ENCODE results near the gene DARS2.

DARS2 gene

DNA sequence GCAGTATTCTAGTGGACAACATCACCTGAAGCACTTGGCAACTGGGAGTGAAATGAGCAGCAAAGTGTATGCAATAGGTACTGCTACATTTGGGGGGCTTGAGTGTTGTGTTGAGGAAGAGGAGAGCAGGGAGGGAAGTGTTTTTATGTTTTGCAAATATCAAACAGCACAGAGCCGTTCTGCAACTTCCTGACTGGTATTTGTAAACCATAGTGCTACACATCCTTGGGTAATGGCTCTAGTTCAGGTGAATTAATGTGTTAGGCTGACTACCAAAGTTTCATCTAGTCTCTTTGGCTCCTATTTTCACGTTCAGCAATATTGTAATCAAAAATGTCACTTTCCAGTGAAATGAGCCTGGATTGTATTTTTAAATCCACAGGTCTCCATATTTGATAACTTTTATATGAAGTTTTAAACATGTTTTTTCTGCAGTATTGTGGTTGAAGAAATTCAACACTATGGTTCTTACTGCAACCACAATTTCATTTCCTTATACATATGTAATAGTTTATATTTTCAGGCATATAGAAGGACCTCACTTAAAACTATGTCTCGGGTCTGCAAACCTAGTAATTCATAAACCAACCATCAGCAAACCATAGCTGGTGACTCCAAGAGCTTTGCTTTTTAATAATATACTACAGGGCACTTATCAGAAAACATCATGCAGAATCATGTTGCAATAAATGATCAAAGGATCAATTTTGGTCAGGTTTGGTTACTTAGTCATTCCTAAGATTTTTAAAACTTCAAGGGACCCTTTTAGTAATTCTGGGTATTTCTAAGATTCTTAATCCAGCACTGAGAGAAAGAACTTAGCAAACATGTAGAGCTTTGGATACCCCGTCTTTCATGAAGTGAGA is 62.5 kb downstream of the DARS2 start:
- no peak for DNase-seq (ENCODE audit: low read depth in 2 of 2)

DNA sequence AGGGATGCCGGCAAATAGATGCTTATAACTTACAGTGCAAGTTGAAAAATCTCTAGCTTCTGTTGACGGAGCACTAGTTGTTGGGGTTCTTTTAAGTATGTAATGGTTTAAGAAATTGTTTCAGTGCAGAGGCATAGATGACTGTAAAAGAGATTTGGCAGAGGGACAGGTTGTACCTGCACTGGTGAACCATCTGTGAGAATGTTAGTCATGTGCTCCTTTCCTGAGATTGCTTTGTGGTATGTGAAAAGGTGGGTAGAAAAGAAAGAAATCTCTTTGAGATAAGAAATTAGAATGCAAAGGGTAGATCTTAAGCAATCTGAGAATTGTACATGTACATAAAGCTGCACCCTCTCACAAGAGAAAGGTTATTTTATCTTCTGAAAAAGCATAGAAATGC is 63.2 kb downstream of the DARS2 start:
- no peak for DNase-seq (ENCODE audit: low read depth in 2 of 2)

DNA sequence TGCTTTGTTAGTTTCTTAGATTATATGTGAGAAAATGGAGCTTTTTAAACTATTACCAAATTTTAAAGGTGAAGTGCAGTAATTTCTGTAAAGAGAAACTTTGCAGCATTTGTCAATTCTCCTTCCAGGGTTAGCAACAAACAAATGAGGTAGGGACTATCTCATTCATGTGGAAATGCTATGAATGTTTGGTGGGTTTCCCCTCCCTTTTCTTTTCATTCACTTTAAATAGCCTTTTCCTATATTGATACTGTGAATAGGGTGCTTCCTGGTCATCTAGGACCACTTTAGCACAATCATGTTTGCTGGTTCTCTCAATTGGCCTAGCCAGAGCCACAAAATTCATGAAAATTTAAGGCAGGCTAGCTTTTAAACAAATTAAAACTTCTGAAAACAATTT is 64.3 kb downstream of the DARS2 start:
- DNase-seq (ENCODE audit: low read depth in 2 of 2), result no peak

DNA sequence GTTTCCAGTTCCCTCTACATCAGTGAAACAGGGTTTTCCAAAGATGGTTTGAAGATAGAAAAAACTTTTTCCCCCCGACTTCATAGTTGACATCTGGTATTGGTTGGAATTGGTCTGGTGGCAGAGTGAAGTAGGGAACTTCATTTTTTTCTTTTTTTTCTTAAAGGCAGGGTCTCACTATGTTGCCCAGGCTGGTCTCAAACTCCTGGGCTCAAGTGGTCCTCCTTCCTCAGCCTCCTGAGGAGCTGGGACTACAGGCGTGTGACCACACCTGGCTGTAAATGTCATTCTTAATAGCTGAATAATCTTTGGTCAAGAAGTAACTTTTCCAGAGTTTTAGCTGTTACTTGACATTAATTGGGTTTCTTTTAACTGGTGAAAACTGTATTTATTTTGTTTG is 65.4 kb downstream of the DARS2 start:
- DNase-seq (ENCODE audit: low read depth in 2 of 2), result no peak

DNA sequence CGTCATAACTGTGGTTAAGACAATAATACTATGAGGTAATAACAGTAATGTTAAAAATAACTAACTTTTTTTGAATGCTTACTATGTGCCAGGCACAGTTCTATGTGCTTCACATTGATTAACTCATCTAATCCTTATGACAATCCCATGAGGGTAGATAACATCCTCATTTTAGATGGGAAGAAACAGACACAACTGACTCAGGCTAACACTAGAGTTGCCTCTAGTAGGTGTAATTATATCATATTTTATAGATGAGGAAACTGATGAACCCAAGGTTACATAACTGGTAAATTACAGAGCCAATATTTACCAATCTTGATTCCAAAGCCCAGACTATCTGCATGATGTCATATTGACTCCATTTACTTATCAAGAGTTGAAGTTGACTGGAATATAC is 69.1 kb downstream of the DARS2 start:
- no peak for DNase-seq (ENCODE audit: low read depth in 2 of 2)

DNA sequence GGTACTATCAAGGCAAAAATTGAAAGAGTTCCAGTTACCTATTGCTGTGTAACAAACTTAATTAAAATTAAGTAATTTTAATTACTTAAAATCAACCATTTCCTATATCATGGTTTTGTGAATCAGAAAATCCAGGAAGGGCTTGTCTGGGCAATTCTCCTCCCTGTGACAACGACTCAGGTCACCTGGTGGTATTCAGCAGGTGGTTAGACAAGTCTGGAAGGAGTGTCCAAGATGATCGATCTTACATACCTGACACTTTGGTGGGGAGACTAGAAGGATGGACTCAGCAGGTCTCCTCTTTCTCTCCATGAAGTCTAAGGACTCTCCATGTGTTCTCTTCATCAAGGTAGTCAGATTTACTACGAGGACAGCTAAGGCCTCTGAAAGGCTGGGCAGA is 69.7 kb downstream of the DARS2 start:
- DNase-seq (ENCODE audit: low read depth in 2 of 2), result no peak

DNA sequence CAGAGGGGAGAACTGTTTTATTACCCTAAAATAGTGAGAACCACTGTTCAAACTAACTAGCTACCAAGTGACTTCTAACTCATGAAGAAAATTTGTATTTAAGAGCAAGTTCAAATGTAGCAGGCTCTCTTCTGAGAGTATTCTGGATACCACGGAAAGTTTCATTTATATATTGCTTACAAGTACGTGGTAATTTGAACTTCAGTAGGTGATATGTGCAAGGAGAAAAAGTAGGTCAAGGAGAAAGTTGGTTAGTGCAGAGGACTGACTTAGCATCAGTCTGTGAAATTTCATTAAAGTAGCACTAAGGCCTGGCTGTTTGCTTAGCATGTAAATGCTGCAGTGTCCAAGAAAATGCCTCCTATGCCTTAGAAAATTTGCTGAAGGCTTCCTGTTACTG is 76.0 kb downstream of the DARS2 start:
- DNase-seq (ENCODE audit: low read depth in 2 of 2), result no peak

DNA sequence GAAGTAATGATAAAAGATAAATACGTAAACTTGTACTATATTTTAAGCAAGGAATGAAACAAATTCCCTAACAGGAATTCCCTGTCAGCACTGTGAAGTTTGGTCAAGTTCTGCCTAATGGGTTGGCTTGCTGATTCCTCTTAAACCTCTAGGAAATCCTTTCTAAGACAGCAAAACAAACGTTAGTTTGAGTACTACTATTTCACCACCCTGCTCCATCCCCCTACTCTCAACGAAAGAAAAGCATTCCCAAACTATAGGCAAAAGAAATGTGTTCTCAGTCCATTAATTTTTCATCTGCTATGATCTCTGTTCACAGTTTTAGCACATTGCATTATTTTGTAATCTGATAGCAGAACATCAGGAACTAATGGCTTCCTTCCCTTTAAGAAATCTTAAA is 76.5 kb downstream of the DARS2 start:
- no peak for DNase-seq (ENCODE audit: low read depth in 2 of 2)

DNA sequence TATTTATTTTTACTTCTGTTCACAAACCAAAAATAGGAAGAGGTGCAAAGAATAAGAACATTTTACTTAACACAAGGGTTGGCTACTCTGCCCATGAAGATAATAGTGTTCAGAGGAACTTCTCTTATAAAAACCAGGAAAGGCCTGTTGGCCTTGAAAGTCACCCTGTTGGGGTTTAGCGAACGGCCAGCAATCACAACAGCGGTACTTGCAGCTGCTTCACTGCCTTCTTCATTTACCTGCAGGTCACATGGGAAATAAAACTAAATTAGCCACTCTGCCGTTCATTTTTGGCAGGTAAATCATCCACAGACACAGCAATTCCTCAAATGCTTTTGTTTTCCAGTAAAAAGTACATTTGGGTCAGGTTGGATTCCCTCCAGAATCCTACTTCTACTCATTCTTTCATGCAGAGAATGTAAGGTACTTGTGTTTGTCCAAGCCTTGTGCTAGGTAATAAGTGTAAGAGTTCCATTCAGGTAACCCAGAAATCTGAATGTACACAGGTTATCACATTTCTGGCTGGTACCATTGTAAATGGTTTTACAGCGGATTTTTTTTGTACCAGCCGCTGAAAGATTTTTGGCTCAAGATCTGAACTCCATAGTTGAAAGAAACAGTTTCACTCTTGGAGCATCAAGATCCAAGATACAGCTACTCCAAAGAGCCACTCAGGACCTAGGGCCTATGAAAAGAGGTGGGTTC is 79.5 kb downstream of the DARS2 start:
- DNase-seq (ENCODE audit: low read depth in 2 of 2), result no peak
